ENCODE measurements around the gene RAD51C.
"Not testable (repeated sequence)": the region's sequence is repeated elsewhere in the genome, so short reads cannot be mapped to it uniquely, and the experiment has no call there.

RAD51C gene

DNA sequence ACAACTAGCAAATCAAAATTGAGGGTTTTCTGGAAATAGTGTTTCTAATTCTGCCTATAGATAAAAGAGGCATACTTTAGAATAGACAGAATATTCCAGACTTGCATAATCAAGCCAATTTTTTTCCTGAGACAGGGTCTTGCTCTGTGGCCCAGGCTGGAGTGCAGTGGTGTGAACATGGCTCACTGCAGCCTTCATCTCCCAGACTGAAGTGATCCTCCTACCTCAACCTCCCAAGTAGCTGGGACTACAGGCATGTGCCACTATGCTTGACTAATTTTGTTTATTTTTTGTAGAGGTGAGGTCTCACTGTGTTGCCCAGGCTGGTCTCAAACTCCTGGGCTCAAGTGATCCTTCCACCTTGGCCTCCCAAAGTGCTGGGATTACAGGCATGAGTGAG is 57.2 kb downstream of the RAD51C start:
- not testable (repeated sequence) for DNase-seq

- no peak for DNase-seq
Measured at GRCh38 chr17:58753026-58753425, 60.6 kb downstream of the RAD51C start.

DNA sequence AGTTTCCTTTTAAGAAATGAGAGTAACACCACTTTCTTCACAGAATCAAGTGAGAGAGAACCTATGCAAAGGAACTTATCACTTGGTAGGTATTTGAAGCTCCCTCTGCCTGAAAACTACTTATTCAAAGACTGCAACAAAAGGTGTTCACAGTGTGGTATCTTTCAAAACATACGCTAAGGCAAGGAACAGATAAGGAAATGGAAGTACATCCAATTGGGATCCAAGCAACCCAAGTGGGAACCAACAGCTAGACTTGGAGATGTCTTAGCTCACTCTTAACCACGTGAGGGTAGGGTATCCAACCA is 62.8 kb downstream of the RAD51C start:
- DNase-seq = no peak

DNA sequence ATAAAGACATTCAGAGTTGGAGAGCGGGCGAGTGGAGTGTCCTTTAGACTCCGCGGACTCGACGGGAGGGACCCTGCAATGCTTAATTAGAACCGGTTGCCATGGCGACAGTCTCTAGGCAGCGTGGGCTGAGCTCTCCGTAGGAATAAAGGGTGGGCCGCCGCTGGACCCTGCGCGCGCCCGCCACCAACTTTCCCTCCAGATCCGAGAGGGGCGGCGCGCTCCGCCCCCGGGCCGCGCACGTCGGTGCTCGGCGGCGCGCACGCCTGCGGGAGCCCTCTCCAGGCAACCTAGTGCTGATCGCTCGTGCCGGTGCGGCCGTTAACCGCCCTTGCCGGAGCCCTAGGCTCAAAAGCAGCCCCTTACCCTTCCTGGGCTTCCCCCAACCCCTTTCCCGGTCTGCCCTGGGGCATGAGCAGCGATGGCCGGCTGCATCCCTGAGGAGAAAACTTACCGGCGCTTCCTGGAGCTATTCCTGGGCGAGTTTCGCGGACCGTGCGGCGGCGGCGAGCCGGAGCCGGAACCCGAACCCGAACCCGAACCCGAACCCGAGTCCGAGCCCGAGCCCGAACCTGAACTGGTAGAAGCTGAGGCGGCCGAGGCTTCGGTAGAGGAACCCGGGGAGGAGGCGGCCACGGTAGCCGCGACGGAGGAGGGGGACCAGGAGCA is 63.3 kb downstream of the RAD51C start, which contains the start of gene PPM1E:
TSS of gene PPM1E (plus strand) at position 278 of the 669 bp plus-strand sequence.
- DNase-seq = peak; percentile 86

- peak; percentile 15 for DNase-seq
Measured at GRCh38 chr17:58756246-58757161, 64.1 kb downstream of the RAD51C start.

GRCh38 chr17:58757162-58757613 is 64.8 kb downstream of the RAD51C start:
- no peak for DNase-seq

DNA sequence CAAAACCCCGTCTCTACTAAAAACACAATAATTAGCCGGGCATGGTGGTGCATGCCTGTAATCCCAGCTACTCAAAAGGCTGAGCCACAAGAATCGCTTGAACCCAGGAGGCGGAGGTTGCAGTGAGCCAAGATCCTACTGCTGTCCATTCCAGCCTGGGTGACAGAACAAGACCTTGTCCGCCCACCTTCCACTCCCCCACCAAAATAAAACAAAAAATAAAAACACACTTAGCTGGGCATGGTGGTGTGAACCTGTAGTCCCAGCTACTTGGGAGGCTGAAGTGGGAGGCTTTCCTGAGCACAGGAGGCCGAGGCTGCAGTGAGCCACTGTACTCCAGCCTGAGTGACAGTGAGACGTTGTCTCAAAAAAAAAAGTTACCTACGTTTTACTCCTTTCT is 66.5 kb downstream of the RAD51C start:
- no peak for DNase-seq

GRCh38 chr17:58759522-58759921 is 67.1 kb downstream of the RAD51C start:
- no peak for DNase-seq

DNA sequence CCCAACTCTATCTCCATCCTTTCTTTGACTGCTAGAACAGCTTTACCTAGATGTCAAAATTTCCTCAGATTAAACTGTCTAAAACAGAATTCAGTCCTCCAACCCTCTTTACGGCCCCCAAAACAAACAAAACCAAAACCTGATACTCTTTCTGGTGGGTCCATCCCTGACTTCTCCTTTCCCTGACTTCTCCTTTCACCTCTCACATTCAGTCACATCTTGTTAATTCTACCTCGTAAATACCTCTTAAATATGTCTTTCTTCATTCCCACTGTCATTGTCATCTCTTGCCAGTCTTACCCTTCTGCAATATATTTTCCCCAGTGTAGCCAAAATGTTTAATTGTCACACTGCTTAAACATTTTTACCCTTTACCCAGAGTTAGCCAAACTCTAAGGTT is 67.8 kb downstream of the RAD51C start:
- no peak for DNase-seq

DNA sequence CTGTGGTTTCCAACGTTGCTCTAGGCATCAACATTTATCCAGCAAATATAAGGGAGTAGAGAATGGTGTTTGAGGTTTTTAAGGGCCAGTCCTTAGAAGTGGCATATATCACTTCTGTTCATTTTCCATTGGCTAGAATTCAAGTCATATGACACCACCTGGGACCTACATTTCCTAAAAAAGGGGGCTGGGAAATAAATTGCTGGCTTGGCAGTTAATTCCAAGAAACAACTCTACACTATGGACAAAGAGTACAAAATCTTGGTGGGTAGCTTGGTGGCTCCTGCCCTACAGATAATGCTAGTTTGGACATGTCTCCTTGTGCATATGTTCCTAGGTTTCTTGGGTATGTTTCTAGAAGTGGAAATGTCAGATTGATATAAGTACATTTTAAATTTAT is 70.9 kb downstream of the RAD51C start:
- DNase-seq = no peak

DNA sequence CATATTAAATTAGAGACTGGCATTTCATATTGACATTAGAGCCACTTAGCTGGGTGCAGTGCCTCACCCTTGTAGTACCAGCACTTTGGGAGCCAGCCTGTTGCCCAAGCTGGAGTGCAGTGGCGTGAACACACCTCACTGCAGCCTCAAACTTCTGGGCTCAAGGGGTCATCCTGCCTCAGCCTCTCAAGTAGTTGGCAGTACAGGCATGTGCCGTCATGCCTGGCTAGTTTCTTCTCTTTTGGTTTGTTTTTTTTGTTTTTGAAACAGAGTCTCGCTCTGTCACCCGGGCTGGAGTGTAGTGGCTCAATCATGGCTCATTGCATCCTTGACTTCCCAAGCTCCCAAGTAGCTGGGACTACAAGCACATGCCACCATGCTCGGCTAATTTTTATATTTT is 72.0 kb downstream of the RAD51C start:
- peak; percentile 48 for DNase-seq

DNA sequence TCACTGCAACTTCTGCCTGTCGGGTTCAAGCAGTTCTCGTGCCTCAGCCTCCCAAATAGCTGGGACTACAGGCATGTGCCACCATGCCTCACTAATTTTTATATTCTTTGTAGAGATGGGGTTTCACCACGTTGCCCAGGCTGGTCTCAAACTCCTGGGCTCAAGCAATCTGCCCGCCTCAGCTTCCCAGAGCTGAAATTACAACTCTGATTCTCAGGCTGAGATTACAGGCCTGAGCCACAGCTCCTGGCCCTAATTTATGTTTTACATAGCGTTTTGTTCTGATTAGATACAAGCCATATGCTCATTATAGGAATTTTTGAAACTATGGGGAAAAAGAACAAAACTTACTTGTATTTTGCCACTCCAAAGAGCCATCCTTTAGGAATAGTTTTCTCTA is 86.1 kb downstream of the RAD51C start:
- DNase-seq = not testable (repeated sequence)

DNA sequence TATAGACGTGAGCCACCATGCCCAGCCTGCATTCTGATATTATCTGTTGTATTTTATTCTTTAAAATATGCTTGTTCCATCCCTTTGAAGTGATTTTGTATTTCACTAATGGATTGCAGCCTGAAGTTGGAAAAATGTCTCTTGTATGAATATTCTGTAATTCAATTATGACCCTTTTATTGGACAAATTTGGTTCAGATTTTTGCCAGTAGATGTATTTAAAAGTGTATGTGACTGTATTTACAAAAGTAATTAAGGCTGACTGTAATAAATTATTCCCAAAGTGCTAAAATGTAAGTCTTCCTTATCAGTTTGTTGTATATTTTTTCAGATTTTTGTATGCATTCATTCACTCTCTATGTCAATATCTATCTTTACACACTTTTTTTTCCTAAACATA is 87.0 kb downstream of the RAD51C start:
- no peak for DNase-seq

GRCh38 chr17:58783380-58783779 is 91.0 kb downstream of the RAD51C start:
- DNase-seq = peak; percentile 81

GRCh38 chr17:58785097-58785496 is 92.7 kb downstream of the RAD51C start:
- no peak for DNase-seq

Measured in NCI-H510A (cell line).